ENCODE results near the gene SLC7A8.

The SLC7A8 gene

GRCh38 chr14:23124337-23124954, 59.0 kb downstream of the SLC7A8 start:
- H3K4me3 ChIP-seq (ENCODE audit: low read length), result no peak overlapping the region

GRCh38 chr14:23123419-23123818, 60.0 kb downstream of the SLC7A8 start:
- Histone ChIP-seq H3K79me2 (ENCODE audit: control insufficient read depth, low read length) (no peaks in the 10 kb centered on the region), H4K20me1 (ENCODE audit: control insufficient read depth, insufficient read depth, low read depth, low read length) (no peaks in the 10 kb centered on the region), H3K4me3 (ENCODE audit: low read length) (no peak overlapping the region), H3K27ac (ENCODE audit: low read depth, low read length) (no peak overlapping the region), H3F3A (ENCODE audit: control insufficient read depth, insufficient read depth) (peaks cover 9% of the 10 kb centered on the region; the same call in 1 of the 2 replicates), H3K27me3 (ENCODE audit: control insufficient read depth, low read length) (no peaks in the 10 kb centered on the region), H3K9me3 (ENCODE audit: control insufficient read depth, insufficient read depth, low read length) (no peaks in the 10 kb centered on the region), H3K4me1 (ENCODE audit: control insufficient read depth, low read length) (peaks cover 43% of the 10 kb centered on the region), H3K36me3 (ENCODE audit: control insufficient read depth, low read length) (no peaks in the 10 kb centered on the region), H3K4me2 (ENCODE audit: low read length) (no peak overlapping the region), H3K9me2 (replicated peaks; ENCODE audit: control insufficient read depth, low read length) (no peaks in the 10 kb centered on the region)
- no peak for TF ChIP-seq CTCF (IDR thresholded peaks at IDR 0.05; ENCODE audit: low read depth, low read length, poor library complexity, severe bottlenecking)
- TF ChIP-seq EZH2phosphoT487 (IDR thresholded peaks at IDR 0.05; ENCODE audit: borderline replicate concordance, low read length), result no peak

More at GRCh38 chr14:23124337-23124954, 59.0 kb downstream of the SLC7A8 start:
- no peak overlapping the region for H3K4me2 ChIP-seq (ENCODE audit: low read length)
- H3K36me3 ChIP-seq (ENCODE audit: control insufficient read depth, low read length), result no peaks in the 10 kb centered on the region
- no peak overlapping the region for H3K27ac ChIP-seq (ENCODE audit: low read depth, low read length)
- H3K27me3 ChIP-seq (ENCODE audit: control insufficient read depth, low read length), result peaks cover 3% of the 10 kb centered on the region; the same call in 1 of the 2 replicates
- peaks cover 8% of the 10 kb centered on the region; the same call in 1 of the 2 replicates for H3F3A ChIP-seq (ENCODE audit: control insufficient read depth, insufficient read depth)
- H3K79me2 ChIP-seq (ENCODE audit: control insufficient read depth, low read length), result no peaks in the 10 kb centered on the region
- H3K4me1 ChIP-seq (ENCODE audit: control insufficient read depth, low read length), result peaks cover 33% of the 10 kb centered on the region
- H4K20me1 ChIP-seq (ENCODE audit: control insufficient read depth, insufficient read depth, low read depth, low read length), result no peaks in the 10 kb centered on the region
- no peaks in the 10 kb centered on the region for H3K9me3 ChIP-seq (ENCODE audit: control insufficient read depth, insufficient read depth, low read length)
- H3K9me2 ChIP-seq (replicated peaks; ENCODE audit: control insufficient read depth, low read length), result no peaks in the 10 kb centered on the region
- TF ChIP-seq EZH2phosphoT487 (IDR thresholded peaks at IDR 0.05; ENCODE audit: borderline replicate concordance, low read length) (no peak), CTCF (IDR thresholded peaks at IDR 0.05; ENCODE audit: low read depth, low read length, poor library complexity, severe bottlenecking) (no peak)

GRCh38 chr14:23122086-23122485, 61.4 kb downstream of the SLC7A8 start:
- Histone ChIP-seq H3K79me2 (ENCODE audit: control insufficient read depth, low read length) (no peaks in the 10 kb centered on the region), H3K9me2 (replicated peaks; ENCODE audit: control insufficient read depth, low read length) (no peaks in the 10 kb centered on the region), H3K9me3 (ENCODE audit: control insufficient read depth, insufficient read depth, low read length) (no peaks in the 10 kb centered on the region), H3K27me3 (ENCODE audit: control insufficient read depth, low read length) (no peaks in the 10 kb centered on the region), H3K4me1 (ENCODE audit: control insufficient read depth, low read length) (peaks cover 39% of the 10 kb centered on the region), H3K4me2 (ENCODE audit: low read length) (no peak overlapping the region), H3K4me3 (ENCODE audit: low read length) (no peak overlapping the region), H3K36me3 (ENCODE audit: control insufficient read depth, low read length) (no peaks in the 10 kb centered on the region), H4K20me1 (ENCODE audit: control insufficient read depth, insufficient read depth, low read depth, low read length) (no peaks in the 10 kb centered on the region), H3K27ac (ENCODE audit: low read depth, low read length) (no peak overlapping the region), H3F3A (ENCODE audit: control insufficient read depth, insufficient read depth) (peaks cover 9% of the 10 kb centered on the region; the same call in 1 of the 2 replicates)
- TF ChIP-seq CTCF (IDR thresholded peaks at IDR 0.05; ENCODE audit: low read depth, low read length, poor library complexity, severe bottlenecking), result no peak
- no peak for TF ChIP-seq EZH2phosphoT487 (IDR thresholded peaks at IDR 0.05; ENCODE audit: borderline replicate concordance, low read length)

Measured in DOHH2 (cell line).